ENCODE results near the gene BCLAF3. TPM values are rescaled to one million over a fixed set of nuclear protein-coding genes. Genes with fewer than 3 reads are reported as not detected.

The BCLAF3 gene
- total RNA-seq, 1 donor = 7.6 TPM

GRCh38 chrX:19964017-19964710 lies 26.7 kb downstream of the BCLAF3 start:
- no peak for DNase-seq (ENCODE audit: insufficient read length, low spot score, missing footprints)
- no peaks in the 10 kb centered on the region for H3K79me2 ChIP-seq (ENCODE audit: insufficient read depth, low read length)
- H3K27ac ChIP-seq (ENCODE audit: low read depth, low read length) = no peak overlapping the region
- H3K36me3 ChIP-seq (ENCODE audit: insufficient read depth, low read length) = no peaks in the 10 kb centered on the region
- TF ChIP-seq, protein P1, sequence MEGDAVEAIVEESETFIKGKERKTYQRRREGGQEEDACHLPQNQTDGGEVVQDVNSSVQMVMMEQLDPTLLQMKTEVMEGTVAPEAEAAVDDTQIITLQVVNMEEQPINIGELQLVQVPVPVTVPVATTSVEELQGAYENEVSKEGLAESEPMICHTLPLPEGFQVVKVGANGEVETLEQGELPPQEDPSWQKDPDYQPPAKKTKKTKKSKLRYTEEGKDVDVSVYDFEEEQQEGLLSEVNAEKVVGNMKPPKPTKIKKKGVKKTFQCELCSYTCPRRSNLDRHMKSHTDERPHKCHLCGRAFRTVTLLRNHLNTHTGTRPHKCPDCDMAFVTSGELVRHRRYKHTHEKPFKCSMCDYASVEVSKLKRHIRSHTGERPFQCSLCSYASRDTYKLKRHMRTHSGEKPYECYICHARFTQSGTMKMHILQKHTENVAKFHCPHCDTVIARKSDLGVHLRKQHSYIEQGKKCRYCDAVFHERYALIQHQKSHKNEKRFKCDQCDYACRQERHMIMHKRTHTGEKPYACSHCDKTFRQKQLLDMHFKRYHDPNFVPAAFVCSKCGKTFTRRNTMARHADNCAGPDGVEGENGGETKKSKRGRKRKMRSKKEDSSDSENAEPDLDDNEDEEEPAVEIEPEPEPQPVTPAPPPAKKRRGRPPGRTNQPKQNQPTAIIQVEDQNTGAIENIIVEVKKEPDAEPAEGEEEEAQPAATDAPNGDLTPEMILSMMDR (IDR thresholded peaks at IDR 0.05; ENCODE audit: extremely low read depth, low read depth, low read length) = no peak
- H3K9me3 ChIP-seq (ENCODE audit: low read depth, low read length) = no peaks in the 10 kb centered on the region
- H4K20me1 ChIP-seq (ENCODE audit: insufficient read depth, low read length) = no peaks in the 10 kb centered on the region
- H3K4me2 ChIP-seq (ENCODE audit: insufficient read depth, low read length) = no peak overlapping the region
- H3K4me3 ChIP-seq (ENCODE audit: insufficient read depth, low read length) = no peak overlapping the region
- no peaks in the 10 kb centered on the region for H3K27me3 ChIP-seq (ENCODE audit: insufficient read depth, low read length)
- H3K4me1 ChIP-seq (ENCODE audit: insufficient read depth, low read length) = no peaks in the 10 kb centered on the region
- no peak overlapping the region for H2AFZ ChIP-seq (ENCODE audit: low read length)

GRCh38 chrX:19960913-19961312 lies 29.9 kb downstream of the BCLAF3 start:
- H3K36me3 ChIP-seq (ENCODE audit: insufficient read depth, low read length) = no peaks in the 10 kb centered on the region
- no peak overlapping the region for H3K4me2 ChIP-seq (ENCODE audit: insufficient read depth, low read length)
- H4K20me1 ChIP-seq (ENCODE audit: insufficient read depth, low read length) = no peaks in the 10 kb centered on the region
- DNase-seq (ENCODE audit: insufficient read length, low spot score, missing footprints) = no peak
- H3K9me3 ChIP-seq (ENCODE audit: low read depth, low read length) = no peaks in the 10 kb centered on the region
- H2AFZ ChIP-seq (ENCODE audit: low read length) = no peak overlapping the region
- no peak overlapping the region for H3K4me3 ChIP-seq (ENCODE audit: insufficient read depth, low read length)
- no peaks in the 10 kb centered on the region for H3K27me3 ChIP-seq (ENCODE audit: insufficient read depth, low read length)
- H3K4me1 ChIP-seq (ENCODE audit: insufficient read depth, low read length) = no peaks in the 10 kb centered on the region
- H3K27ac ChIP-seq (ENCODE audit: low read depth, low read length) = no peak overlapping the region
- H3K79me2 ChIP-seq (ENCODE audit: insufficient read depth, low read length) = no peaks in the 10 kb centered on the region
- TF ChIP-seq, protein P1 (IDR thresholded peaks at IDR 0.05; ENCODE audit: extremely low read depth, low read depth, low read length) = no peak

- no peak overlapping the region for H3K4me3 ChIP-seq (ENCODE audit: insufficient read depth, low read length)
- H3K36me3 ChIP-seq (ENCODE audit: insufficient read depth, low read length) = no peaks in the 10 kb centered on the region
- TF ChIP-seq, protein P1 (IDR thresholded peaks at IDR 0.05; ENCODE audit: extremely low read depth, low read depth, low read length) = no peak
- H3K27ac ChIP-seq (ENCODE audit: low read depth, low read length) = no peak overlapping the region
- no peaks in the 10 kb centered on the region for H3K27me3 ChIP-seq (ENCODE audit: insufficient read depth, low read length)
- H2AFZ ChIP-seq (ENCODE audit: low read length) = no peak overlapping the region
- no peaks in the 10 kb centered on the region for H3K9me3 ChIP-seq (ENCODE audit: low read depth, low read length)
- peaks cover 9% of the 10 kb centered on the region for H3K4me1 ChIP-seq (ENCODE audit: insufficient read depth, low read length)
- peaks cover 3% of the 10 kb centered on the region for H4K20me1 ChIP-seq (ENCODE audit: insufficient read depth, low read length)
- H3K79me2 ChIP-seq (ENCODE audit: insufficient read depth, low read length) = no peaks in the 10 kb centered on the region
- H3K4me2 ChIP-seq (ENCODE audit: insufficient read depth, low read length) = no peak overlapping the region
- DNase-seq (ENCODE audit: insufficient read length, low spot score, missing footprints) = no peak
Observed at GRCh38 chrX:19958552-19959486, 32.0 kb downstream of the BCLAF3 start.

GRCh38 chrX:19956923-19957322 lies 33.9 kb downstream of the BCLAF3 start:
- H2AFZ ChIP-seq (ENCODE audit: low read length) = no peak overlapping the region
- no peaks in the 10 kb centered on the region for H3K79me2 ChIP-seq (ENCODE audit: insufficient read depth, low read length)
- DNase-seq (ENCODE audit: insufficient read length, low spot score, missing footprints) = no peak
- H3K36me3 ChIP-seq (ENCODE audit: insufficient read depth, low read length) = peaks cover 5% of the 10 kb centered on the region
- TF ChIP-seq, protein P1 (IDR thresholded peaks at IDR 0.05; ENCODE audit: extremely low read depth, low read depth, low read length) = no peak
- H3K4me3 ChIP-seq (ENCODE audit: insufficient read depth, low read length) = no peak overlapping the region
- H4K20me1 ChIP-seq (ENCODE audit: insufficient read depth, low read length) = peaks cover 3% of the 10 kb centered on the region
- H3K27ac ChIP-seq (ENCODE audit: low read depth, low read length) = no peak overlapping the region
- H3K9me3 ChIP-seq (ENCODE audit: low read depth, low read length) = no peaks in the 10 kb centered on the region
- no peak overlapping the region for H3K4me2 ChIP-seq (ENCODE audit: insufficient read depth, low read length)
- H3K4me1 ChIP-seq (ENCODE audit: insufficient read depth, low read length) = peaks cover 9% of the 10 kb centered on the region
- no peaks in the 10 kb centered on the region for H3K27me3 ChIP-seq (ENCODE audit: insufficient read depth, low read length)
